T-helper 22 cell (primary cell): ENCODE data around the gene DCBLD2.
A peak's percentile ranks its signal among the peaks of the same experiment; 100 is the strongest.

Experiments
- DNase-seq: peaks from one replicate; pipeline ENCODE4 v3.0.0-alpha.2; 2020; ENCODE audit warnings: low read depth

Gene DCBLD2

GRCh38 chr3:98901392-98902350 lies at the start of gene DCBLD2:
TSS of gene DCBLD2 (minus strand) at chr3:98901695. CDS start at chr3:98901326, 369 bp downstream.
- peak; percentile 79 for DNase-seq

GRCh38 chr3:98945666-98946065 lies 44.2 kb upstream of the DCBLD2 start:
- DNase-seq, result no peak

- no peak for DNase-seq
Observed at GRCh38 chr3:98945101-98945524, 43.6 kb upstream of the DCBLD2 start.

- no peak for DNase-seq
Observed at GRCh38 chr3:98930413-98930812, 28.9 kb upstream of the DCBLD2 start.

GRCh38 chr3:98921957-98922356 lies 20.5 kb upstream of the DCBLD2 start:
- DNase-seq, result no peak

- no peak for DNase-seq
Observed at GRCh38 chr3:98920166-98920565, 18.7 kb upstream of the DCBLD2 start.

- no peak for DNase-seq
Observed at GRCh38 chr3:98918586-98918985, 17.1 kb upstream of the DCBLD2 start.

GRCh38 chr3:98917608-98918007 lies 16.1 kb upstream of the DCBLD2 start:
- no peak for DNase-seq

- DNase-seq, result no peak
Observed at GRCh38 chr3:98914210-98915080, 12.9 kb upstream of the DCBLD2 start.

- no peak for DNase-seq
Observed at GRCh38 chr3:98912448-98912847, 11.0 kb upstream of the DCBLD2 start.

- no peak for DNase-seq
Observed at GRCh38 chr3:98906230-98906629, 4.7 kb upstream of the DCBLD2 start.

GRCh38 chr3:98903705-98904481 lies 2.4 kb upstream of the DCBLD2 start:
- no peak for DNase-seq

GRCh38 chr3:98903099-98903498 lies 1.6 kb upstream of the DCBLD2 start:
- DNase-seq, result no peak

GRCh38 chr3:98902351-98902740 lies 851 bp upstream of the DCBLD2 start:
- no peak for DNase-seq

GRCh38 chr3:98901119-98901391 lies 440 bp downstream of the DCBLD2 start:
- no peak for DNase-seq

- DNase-seq, result no peak
Observed at GRCh38 chr3:98900265-98901118, 1.0 kb downstream of the DCBLD2 start.

- DNase-seq, result no peak
Observed at GRCh38 chr3:98897701-98898100, 3.8 kb downstream of the DCBLD2 start.

GRCh38 chr3:98894791-98895576 lies 6.5 kb downstream of the DCBLD2 start:
- no peak for DNase-seq

- DNase-seq, result no peak
Observed at GRCh38 chr3:98893740-98894139, 7.8 kb downstream of the DCBLD2 start.

GRCh38 chr3:98892263-98892662 lies 9.2 kb downstream of the DCBLD2 start:
- no peak for DNase-seq
